NCI-H345 (cell line): Measurements from ENCODE around the gene GUCY2D.
A peak's percentile ranks its signal among the peaks of the same experiment; 100 is the strongest.
"Not testable (repeated sequence)": the region's sequence is repeated elsewhere in the genome, so short reads cannot be mapped to it uniquely, and the experiment has no call there.

Experiments
- DNase-seq: peaks from one replicate; lab custom pipeline; 2025; lab: John Stamatoyannopoulos, UW

The GUCY2D gene

DNA sequence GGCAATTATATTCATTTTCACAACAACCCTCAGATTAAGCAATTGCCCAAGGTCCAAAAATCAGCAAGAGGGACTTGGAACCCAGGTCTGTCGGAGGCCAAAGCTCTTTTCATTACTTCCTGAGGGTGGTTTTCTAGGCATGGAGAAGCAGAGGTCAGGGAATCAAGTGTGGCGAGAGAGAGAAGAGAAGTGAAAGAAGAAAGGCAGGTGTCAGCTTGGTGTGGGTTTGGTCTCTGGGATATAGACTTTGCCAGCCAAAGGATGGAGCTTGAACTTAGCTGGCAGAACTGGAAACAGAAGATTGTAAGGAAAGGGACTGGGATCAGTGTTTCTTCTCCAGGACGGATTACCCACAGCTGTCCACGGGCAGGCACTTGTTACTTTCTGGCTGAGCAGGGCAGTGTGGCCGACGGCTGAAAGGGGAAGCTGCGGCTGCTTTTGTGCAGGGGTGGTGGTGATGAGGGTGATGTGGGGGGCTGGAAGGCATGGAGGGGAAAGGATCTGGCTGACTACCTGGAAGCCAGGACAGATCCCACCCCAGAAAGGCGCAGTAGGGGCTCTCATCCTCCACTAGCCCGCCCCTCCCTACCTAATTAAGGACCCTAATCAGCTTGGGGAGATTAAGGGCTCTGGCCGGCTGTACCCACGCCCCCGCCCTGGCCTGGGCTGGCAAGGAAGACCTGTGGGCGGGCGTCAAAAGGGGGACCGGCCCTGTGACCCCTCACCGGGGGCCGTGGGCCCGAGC, at the start of gene GUCY2D:
Gene GUCY2D (plus strand): TSS at position 640 of the 745 bp plus-strand sequence. CDS start 433 bp downstream, outside the sequence.
- no peak for DNase-seq

DNA sequence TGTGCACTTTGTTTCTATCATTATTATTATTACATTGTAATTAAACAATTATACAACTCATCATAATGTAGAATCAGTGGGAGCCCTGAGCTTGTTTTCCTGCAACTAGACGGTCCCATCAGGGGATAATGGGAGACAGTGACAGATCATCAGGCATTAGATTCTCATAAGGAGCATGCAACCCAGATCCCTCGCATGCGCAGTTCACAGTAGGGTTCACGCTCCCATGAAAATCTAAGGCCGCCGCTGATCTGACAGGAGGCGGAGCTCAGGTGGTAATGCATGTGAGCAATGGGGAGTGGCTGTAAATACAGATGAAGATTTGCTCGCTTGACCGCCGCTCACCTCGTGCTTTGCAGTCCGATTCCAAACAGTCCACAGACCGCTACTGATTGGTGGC, 49.1 kb upstream of the GUCY2D start:
- not testable (repeated sequence) for DNase-seq

DNA sequence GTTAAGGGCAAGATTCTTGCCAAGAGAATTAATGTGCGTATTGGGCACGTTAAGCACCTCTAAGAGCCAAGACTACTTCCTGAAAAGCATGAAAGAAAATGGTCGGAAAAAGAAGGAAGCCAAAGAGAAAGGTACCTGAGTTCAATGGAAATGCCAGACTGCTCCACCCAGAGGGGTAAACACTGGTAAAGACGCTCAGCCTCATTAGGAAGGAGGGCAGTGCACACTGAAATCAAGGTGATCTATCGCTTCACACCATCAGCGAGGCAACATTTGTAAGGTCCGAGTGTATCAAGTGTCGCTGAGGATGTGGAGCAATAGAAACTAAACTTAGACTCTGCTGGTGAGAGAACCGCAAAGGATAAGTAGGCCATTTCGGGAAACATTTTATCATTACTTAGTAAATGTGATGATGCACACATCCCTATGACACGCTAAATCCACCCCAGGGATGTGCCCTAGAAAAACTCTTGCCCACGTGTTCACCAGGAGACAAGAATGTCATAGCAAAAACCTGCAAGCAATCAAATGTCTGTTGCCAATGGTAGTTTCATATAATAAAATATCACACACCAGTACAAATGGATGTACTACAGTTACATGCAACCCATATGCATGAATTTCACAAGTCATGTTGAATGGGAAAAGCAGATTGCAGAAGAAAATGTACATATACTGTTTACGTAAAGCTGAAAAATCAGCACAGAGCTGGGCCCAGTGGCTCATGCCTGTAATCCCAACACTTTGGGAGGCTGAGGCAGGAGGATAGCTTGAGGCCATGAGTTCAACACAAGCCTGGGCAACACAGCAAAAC, 46.8 kb upstream of the GUCY2D start:
- no peak for DNase-seq

DNA sequence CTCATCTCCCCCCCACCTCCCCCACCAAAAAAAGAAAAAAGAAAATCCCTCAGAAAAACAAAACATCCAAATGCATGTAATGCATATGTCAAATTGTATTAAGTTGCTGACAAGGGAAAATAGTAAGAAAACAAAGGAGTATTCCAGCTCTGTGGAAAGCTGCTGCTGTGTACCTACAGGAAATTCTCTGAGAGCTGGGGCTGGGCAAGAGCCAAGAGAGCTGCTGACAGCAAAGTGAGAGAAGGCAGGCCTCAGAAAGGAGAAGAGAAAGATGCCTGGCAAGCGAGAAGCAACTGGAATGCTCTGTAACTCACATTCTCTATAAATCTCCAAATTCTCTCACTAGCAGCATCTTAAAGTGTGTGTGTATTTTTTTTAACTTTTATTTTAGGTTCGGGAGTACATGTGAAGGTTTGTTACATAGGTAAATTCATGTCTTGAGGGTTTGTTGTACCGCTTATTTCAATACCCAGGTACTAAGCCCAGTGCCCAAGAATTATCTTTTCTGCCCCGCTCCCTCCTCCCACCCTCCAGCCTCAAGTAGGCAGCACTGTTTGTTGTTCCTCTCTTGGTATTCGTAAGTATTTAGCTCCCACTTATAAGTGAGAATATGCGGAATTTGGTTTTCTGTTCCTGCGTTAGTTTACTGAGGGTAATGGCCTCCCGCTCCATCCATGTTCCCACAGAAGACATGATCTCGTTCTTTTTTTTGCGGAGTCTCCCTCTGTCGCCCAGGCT, 46.0 kb upstream of the GUCY2D start:
- DNase-seq = no peak

DNA sequence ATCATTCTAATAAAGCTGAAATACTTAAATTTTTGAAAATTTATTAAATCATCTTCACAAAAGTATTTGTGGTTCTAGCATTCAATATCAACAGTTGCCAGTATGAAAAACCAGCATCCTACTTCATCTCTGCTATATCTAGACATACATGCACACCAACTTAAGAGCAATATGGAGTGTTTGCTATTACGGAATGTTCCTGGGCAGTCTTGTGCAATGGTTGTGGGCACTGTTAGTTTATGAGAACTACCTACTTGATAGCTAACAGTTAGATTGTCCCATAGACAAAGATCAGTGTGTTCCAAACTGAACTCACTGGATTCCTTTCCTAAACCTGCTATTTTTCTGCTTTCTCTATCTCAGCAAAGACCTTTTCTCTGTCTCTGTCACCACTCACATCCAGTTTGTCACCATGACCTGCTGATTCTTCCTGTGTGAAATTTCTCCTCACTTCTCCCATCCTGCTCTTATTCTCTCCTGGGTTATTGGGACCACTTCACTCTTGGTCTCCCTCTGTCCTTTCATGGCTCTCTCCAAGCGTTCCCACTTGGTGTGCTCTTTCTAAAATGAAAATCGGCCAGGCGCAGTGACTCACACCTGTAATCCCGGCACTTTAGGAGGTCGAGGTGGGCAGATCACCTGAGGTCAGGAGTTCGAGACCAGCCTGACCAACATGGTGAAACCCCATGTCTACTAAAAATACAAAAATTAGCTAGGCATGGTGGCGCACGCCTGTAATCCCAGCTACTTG, 42.7 kb upstream of the GUCY2D start:
- DNase-seq = no peak

DNA sequence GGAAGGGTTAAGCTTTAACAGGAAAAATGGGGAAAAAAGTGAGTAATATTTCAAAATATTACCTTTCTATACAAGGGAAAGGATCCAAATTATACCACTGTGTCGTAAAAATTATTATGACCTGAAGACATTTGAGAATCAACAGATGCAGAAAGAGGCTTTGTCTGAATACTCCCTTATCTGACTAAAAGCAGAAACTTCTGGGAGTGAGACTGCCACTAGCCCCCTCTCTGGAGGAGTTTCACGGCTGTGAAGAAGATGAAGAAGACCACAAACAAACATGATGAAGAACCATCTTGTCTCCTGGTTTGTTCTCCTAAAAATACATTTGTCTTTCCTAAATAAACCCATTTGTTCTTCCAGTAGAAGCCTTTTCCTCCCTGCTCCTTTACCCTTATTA, 41.0 kb upstream of the GUCY2D start:
- DNase-seq = no peak

- DNase-seq = no peak
Observed at GRCh38 chr17:7967751-7968150, 34.7 kb upstream of the GUCY2D start.

- DNase-seq = no peak
Observed at GRCh38 chr17:7969433-7969832, 33.0 kb upstream of the GUCY2D start.

GRCh38 chr17:7971651-7972050, 30.8 kb upstream of the GUCY2D start:
- DNase-seq = no peak

DNA sequence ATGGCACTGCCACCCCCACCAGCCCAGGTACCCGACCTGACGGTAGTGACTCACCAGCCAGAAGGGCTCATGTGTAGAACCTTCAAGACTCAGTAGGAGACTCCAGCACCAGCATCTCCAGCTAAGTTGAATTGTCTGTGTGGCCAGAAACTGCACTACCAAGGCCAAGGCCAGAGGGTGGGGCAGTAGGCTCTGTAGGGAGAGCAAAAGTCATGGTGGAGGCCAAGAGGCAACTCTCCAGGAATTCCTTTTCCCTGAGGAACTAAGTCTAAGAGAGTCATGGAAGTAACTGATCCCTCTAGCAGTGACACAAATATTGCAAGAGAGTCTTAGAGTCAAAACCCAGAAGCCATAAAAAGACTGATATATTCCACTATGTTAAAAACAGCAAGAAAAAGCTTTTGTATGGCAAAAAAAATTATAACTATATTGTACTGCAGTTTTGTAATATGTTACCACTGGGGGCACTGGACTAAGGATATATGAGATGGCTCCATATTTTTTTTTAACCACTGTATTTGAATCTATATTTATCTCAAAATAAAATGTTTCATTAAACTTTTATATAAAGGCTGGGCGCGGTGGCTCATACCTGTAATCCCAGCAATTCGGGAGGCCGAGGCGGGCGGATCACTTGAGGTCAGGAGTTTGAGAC, 30.2 kb upstream of the GUCY2D start:
- DNase-seq = no peak

DNA sequence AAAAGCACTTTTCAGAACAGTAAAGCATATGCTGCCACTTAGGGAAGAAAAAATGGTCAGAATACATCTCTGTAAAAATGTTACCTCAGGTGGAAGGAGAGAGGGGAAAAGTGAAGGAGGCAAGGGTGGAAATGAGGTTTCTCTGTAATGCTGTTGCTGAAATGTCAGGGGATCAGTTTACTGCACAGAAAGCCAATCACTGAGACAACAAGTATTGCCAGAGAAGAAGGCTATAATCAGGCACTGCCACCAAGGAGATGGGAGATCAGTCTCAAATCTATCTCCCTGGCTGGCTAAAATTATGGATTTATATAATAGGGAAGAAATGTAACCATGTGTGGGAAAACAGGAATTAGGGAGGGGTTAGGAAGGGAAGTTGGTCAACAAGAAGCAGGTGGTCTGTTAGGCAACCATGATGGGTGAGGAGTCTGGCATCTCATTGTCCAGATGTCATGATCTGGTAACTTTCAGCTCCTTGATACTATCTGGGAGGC, 27.7 kb upstream of the GUCY2D start:
- no peak for DNase-seq

DNA sequence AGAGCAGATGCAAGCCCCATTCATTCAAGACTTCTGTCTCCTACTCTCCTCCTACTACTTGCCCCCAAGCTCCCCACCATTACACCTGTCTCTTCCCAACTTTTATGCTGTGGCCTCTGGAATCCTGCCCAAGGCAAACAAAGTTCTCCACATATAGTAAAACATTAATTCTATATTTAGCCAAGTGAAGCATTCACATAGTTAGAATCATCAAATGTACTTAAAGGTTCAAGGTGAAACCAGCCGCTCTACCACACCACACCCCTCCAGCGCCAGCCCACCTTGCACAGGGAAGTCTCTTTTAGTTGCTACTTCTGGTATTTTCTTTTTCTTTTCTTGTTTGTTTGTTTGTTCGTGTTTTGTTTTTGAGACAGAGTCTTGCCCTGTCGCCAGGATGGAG, 25.4 kb upstream of the GUCY2D start:
- DNase-seq = no peak

DNA sequence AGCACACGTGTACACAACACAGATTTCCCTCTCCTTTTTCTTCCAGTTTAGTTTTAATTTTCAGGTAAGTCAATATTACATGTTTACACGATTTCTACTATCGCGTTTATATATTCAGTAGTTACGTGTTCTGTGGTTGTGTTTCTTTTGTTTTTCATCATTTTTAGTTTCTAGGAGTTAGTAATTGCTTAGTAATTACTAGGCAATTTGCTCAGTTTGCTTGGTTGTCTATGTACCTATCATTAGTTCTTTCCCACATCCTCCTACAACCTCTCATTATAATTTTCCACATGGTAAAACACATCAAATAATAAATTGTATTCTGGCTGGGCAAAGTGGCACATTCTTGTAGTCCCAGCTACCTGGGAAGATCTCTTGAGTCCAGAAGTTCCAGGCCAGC, 24.6 kb upstream of the GUCY2D start:
- DNase-seq = no peak

- DNase-seq = no peak
Observed at GRCh38 chr17:7982173-7982572, 20.2 kb upstream of the GUCY2D start.

- DNase-seq = no peak
Observed at GRCh38 chr17:7982666-7983065, 19.7 kb upstream of the GUCY2D start.

GRCh38 chr17:7984904-7985303, 17.5 kb upstream of the GUCY2D start:
- no peak for DNase-seq

- no peak for DNase-seq
Observed at GRCh38 chr17:7987112-7987893, 15.1 kb upstream of the GUCY2D start.

GRCh38 chr17:7988750-7989178, 13.7 kb upstream of the GUCY2D start:
- DNase-seq = peak; percentile 73

DNA sequence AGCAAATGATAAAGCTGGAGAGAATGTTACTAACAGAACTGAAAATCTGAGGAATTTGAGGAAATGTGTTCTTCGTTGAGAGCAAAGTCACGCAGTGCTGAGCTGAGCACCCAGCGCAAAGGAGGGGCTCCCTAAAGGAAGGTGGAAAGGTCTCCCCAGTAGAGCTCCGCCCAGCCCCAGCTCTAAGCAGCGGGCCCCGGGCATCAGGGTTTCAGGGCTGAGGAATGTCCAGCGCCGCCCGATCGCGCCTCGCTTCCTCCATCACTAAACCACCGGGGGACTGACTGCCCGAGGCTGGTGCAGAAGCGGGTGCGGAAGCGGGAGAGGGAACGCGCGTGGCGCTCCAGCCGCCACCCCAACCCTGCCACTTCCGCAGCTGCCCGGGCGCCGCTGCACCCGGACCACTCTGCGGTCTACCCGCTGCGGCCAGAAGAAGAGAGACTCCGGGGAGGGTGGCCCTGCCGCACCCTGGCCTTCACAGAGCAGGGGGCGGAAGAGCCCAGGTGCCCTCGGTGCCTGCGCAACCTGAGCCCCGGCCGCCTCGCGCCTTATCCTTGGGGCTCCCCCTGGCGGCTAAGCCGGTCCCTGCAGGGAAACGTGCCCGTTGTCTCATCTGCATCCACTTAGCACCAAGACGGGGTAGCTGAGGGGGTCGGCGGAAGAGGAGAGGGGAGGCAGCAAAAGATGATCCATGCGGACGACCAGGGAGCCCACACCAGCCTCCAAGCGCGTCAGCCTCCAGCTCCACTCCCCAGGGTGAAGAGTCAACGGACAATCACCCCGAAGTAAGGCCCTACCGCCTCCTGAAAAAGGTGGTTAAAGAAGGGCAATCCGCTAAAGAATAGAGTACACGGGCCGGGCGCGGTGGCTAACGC, 12.4 kb upstream of the GUCY2D start:
- DNase-seq = peak; percentile 78
